H9 (cell line): ENCODE results near the gene KCNH1. TPM values are rescaled to one million over a fixed set of nuclear protein-coding genes. Genes with fewer than 3 reads are reported as not detected.

Experiments
- DNase-seq: peaks from one replicate; pipeline ENCODE4 v3.0.0-alpha.2; 2017
- H2AFZ ChIP-seq: one replicate; pipeline ENCODE4 v1.6.1; 2013; ENCODE audit warnings: mild to moderate bottlenecking, low read length, control low read depth, moderate library complexity
- H2AK5ac ChIP-seq: 2 replicates; pipeline ENCODE4 v1.6.1; 2013; ENCODE audit warnings: low read length, control low read depth, mixed read lengths; ENCODE audit not compliant: insufficient read length
- H2BK120ac ChIP-seq: one replicate; pipeline ENCODE4 v1.6.1; 2013; ENCODE audit warnings: low read depth, mild to moderate bottlenecking, low read length, control low read depth, inconsistent platforms; ENCODE audit not compliant: poor library complexity, severe bottlenecking
- H2BK12ac ChIP-seq: 2 replicates; pipeline ENCODE4 v1.6.1; 2013; ENCODE audit warnings: low read length, control low read depth, mixed read lengths, low read depth; ENCODE audit not compliant: insufficient read length
- H2BK15ac ChIP-seq: 2 replicates; pipeline ENCODE4 v1.6.1; 2013; ENCODE audit warnings: low read depth, low read length, control low read depth
- H2BK20ac ChIP-seq: one replicate; pipeline ENCODE4 v1.6.1; 2013; ENCODE audit warnings: low read depth, mild to moderate bottlenecking, low read length, control low read depth, inconsistent platforms; ENCODE audit not compliant: poor library complexity, severe bottlenecking
- H2BK5ac ChIP-seq: 2 replicates; pipeline ENCODE4 v1.6.1; 2013; ENCODE audit warnings: low read length, control low read depth, mixed read lengths; ENCODE audit not compliant: insufficient read length
- H3K14ac ChIP-seq: 2 replicates; pipeline ENCODE4 v1.6.1; 2013; ENCODE audit warnings: low read length, control low read depth; ENCODE audit not compliant: insufficient read depth
- H3K18ac ChIP-seq: 2 replicates; pipeline ENCODE4 v1.6.1; 2013; ENCODE audit warnings: low read depth, mild to moderate bottlenecking, mixed read lengths, low read length, control low read depth; ENCODE audit not compliant: insufficient read length
- H3K23ac ChIP-seq: 2 replicates; pipeline ENCODE4 v1.6.1; 2013; ENCODE audit warnings: low read length, control low read depth, mixed read lengths, low read depth; ENCODE audit not compliant: insufficient read length
- H3K23me2 ChIP-seq: 2 replicates; pipeline ENCODE4 v1.6.1; 2013; ENCODE audit warnings: low read depth, mild to moderate bottlenecking, mixed read lengths, low read length, control low read depth; ENCODE audit not compliant: insufficient read length, poor library complexity, severe bottlenecking
- H3K27ac ChIP-seq: 2 replicates; pipeline ENCODE4 v1.5.1; 2013; ENCODE audit warnings: low read length, control low read depth, mixed read lengths, low read depth; ENCODE audit not compliant: insufficient read length
- H3K27me3 ChIP-seq: 2 replicates; pipeline ENCODE4 v1.6.1; 2013; ENCODE audit warnings: low read length, control low read depth, inconsistent platforms; ENCODE audit not compliant: insufficient read depth
- H3K4ac ChIP-seq: 2 replicates; pipeline ENCODE4 v1.6.1; 2013; ENCODE audit warnings: low read depth, mild to moderate bottlenecking, control low read depth, inconsistent platforms, low read length, moderate library complexity
- H3K4me1 ChIP-seq: 2 replicates; pipeline ENCODE4 v1.6.1; 2013; ENCODE audit warnings: low read length, control low read depth, inconsistent platforms; ENCODE audit not compliant: insufficient read depth
- H3K4me2 ChIP-seq: 2 replicates; pipeline ENCODE4 v1.6.1; 2013; ENCODE audit warnings: low read length, control low read depth, mixed read lengths; ENCODE audit not compliant: insufficient read length, insufficient read depth
- H3K56ac ChIP-seq: 2 replicates; pipeline ENCODE4 v1.6.1; 2013; ENCODE audit warnings: low read depth, mild to moderate bottlenecking, mixed read lengths, low read length, control low read depth; ENCODE audit not compliant: insufficient read length
- H3K79me1 ChIP-seq: 2 replicates; pipeline ENCODE4 v1.6.1; 2013; ENCODE audit warnings: low read depth, mild to moderate bottlenecking, moderate library complexity, low read length, control low read depth, inconsistent platforms; ENCODE audit not compliant: insufficient read depth, poor library complexity, severe bottlenecking
- H3K79me2 ChIP-seq: 2 replicates; pipeline ENCODE4 v1.6.1; 2013; ENCODE audit warnings: low read length, control low read depth, inconsistent platforms; ENCODE audit not compliant: insufficient read depth
- H3K9ac ChIP-seq: 2 replicates; pipeline ENCODE4 v1.6.1; 2013; ENCODE audit warnings: low read length, control low read depth, mixed read lengths; ENCODE audit not compliant: insufficient read length; ENCODE audit errors: extremely low read depth
- H3K9me3 ChIP-seq: one replicate; pipeline ENCODE4 v1.6.1; 2013; ENCODE audit warnings: low read depth, low read length, inconsistent platforms; ENCODE audit not compliant: control insufficient read depth
- H3T11ph ChIP-seq: one replicate; pipeline ENCODE4 v1.6.1; 2013; ENCODE audit warnings: mild to moderate bottlenecking, low read length, control low read depth, inconsistent platforms
- H4K20me1 ChIP-seq: one replicate; pipeline ENCODE4 v1.6.1; 2013; ENCODE audit not compliant: control insufficient read depth, insufficient read length, insufficient read depth
- H4K5ac ChIP-seq: 2 replicates; pipeline ENCODE4 v1.6.1; 2013; ENCODE audit warnings: low read depth, mild to moderate bottlenecking, mixed read lengths, low read length, control low read depth; ENCODE audit not compliant: insufficient read length
- H4K8ac ChIP-seq: replicated peaks from 2 replicates; pipeline ENCODE4 v1.6.1; 2013; ENCODE audit warnings: low read length, control low read depth, mixed read lengths, low read depth; ENCODE audit not compliant: insufficient read length
- H4K91ac ChIP-seq: 2 replicates; pipeline ENCODE4 v1.6.1; 2013; ENCODE audit warnings: low read depth, mild to moderate bottlenecking, moderate library complexity, mixed read lengths, low read length, control low read depth; ENCODE audit not compliant: insufficient read length
- H3K27ac Mint-ChIP-seq, 3 experiments: 2 replicates in 2 of 3; 3 replicates in 1 of 3; pipeline ENCODE4 v1.8.0; 2020 to 2021; ENCODE audit warnings: mixed read lengths in 3 of 3, mild to moderate bottlenecking in 1 of 3, moderate library complexity in 1 of 3
- H3K27me3 Mint-ChIP-seq: 2 replicates; pipeline ENCODE4 v1.8.0; 2021; ENCODE audit warnings: low read depth, mild to moderate bottlenecking, moderate library complexity, mixed read lengths
- H3K36me3 Mint-ChIP-seq, 3 experiments: 2 replicates in 2 of 3; 3 replicates in 1 of 3; pipeline ENCODE4 v1.8.0; 2020 to 2021; ENCODE audit warnings: low read depth in 3 of 3, mixed read lengths in 3 of 3; ENCODE audit not compliant: insufficient read depth in 1 of 3
- H3K4me1 Mint-ChIP-seq, 2 experiments: 2 replicates each; pipeline ENCODE4 v1.8.0; 2020; ENCODE audit warnings: mixed read lengths in 2 of 2
- H3K4me3 Mint-ChIP-seq, 2 experiments: 2 replicates in 1 of 2; 3 replicates in 1 of 2; pipeline ENCODE4 v1.8.0; 2020 to 2021; ENCODE audit warnings: mild to moderate bottlenecking in 2 of 2, mixed read lengths in 2 of 2, moderate library complexity in 1 of 2
- H3K9me3 Mint-ChIP-seq, 2 experiments: 2 replicates in 1 of 2; 3 replicates in 1 of 2; pipeline ENCODE4 v1.8.0; 2020; ENCODE audit warnings: mild to moderate bottlenecking in 2 of 2, mixed read lengths in 2 of 2, moderate library complexity in 1 of 2
- CTCF ChIP-seq: fragments of 200-600 bp; sonication (generic); conservative IDR thresholded peaks from 3 replicates; pipeline ENCODE4 v1.8.0; 2021; ENCODE audit warnings: antibody characterized with exemption, mild to moderate bottlenecking
- WGBS: extraction: QIAGEN DNeasy Blood & Tissue Kit; methylation state at CpG from one replicate; pipeline ENCODE4 v1.1.7; 2013; ENCODE audit warnings: missing lambda C conversion rate, low lambda C conversion rate, mixed read lengths; ENCODE audit not compliant: insufficient read length; ENCODE audit errors: extremely low coverage; 5-methylcytosine and 5-hydroxymethylcytosine counted together
- total RNA-seq: library from RNA; stranded (reverse); gene quantifications from 2 replicates; pipeline ENCODE4 v1.2.1, GENCODE V29; 2021

KCNH1 gene
- total RNA-seq, 1 experiment from 2014 or later = 0.11 TPM

- Histone ChIP-seq H4K20me1 (no peaks in the 10 kb centered on the region), H2AK5ac (no peak overlapping the region), H3K4ac (no peak overlapping the region), H3K56ac (no peak overlapping the region), H3K79me1 (no peaks in the 10 kb centered on the region), H3K27me3 (no peaks in the 10 kb centered on the region), H2BK15ac (no peak overlapping the region), H3K9ac (no peak overlapping the region), H4K91ac (no peak overlapping the region), H2AFZ (no peak overlapping the region), H3K27ac (no peak overlapping the region), H4K8ac (no peak overlapping the region), H4K5ac (no peak overlapping the region), H3K23me2 (no peaks in the 10 kb centered on the region), H3K9me3 (no peaks in the 10 kb centered on the region), H3K23ac (no peak overlapping the region), H2BK20ac (no peak overlapping the region), H3T11ph (no peak overlapping the region), H2BK120ac (no peak overlapping the region), H2BK5ac (no peak overlapping the region), H3K4me2 (no peak overlapping the region), H3K14ac (no peak overlapping the region), H3K79me2 (no peaks in the 10 kb centered on the region), H2BK12ac (no peak overlapping the region), H3K18ac (no peak overlapping the region), H3K4me1 (peaks cover 4% of the 10 kb centered on the region; the same call in 1 of the 2 replicates)
- Mint-ChIP-seq H3K27ac (no peak overlapping the region), H3K27me3 (peaks cover 10% of the 10 kb centered on the region), H3K4me1 (peaks cover 20 to 25% of the 10 kb centered on the region in 2 experiments), H3K36me3 (peaks cover 0 to 2% (median 0%) of the 10 kb centered on the region in 3 experiments; a peak in 2 of 7 replicates), H3K4me3 (no peak overlapping the region), H3K9me3 (peaks cover 8 to 12% of the 10 kb centered on the region in 2 experiments; a peak in 4 of 5 replicates)
- WGBS = no CpG with 5 or more reads among the region's 4 CpGs
- no peak for TF ChIP-seq CTCF
- no peak for DNase-seq
These were observed 375.2 kb downstream of the KCNH1 start for GRCh38 chr1:210758761-210759160.
